ENCODE data around the gene ZNF512.
"Not testable (repeated sequence)": the region's sequence is repeated elsewhere in the genome, so short reads cannot be mapped to it uniquely, and the experiment has no call there.

The ZNF512 gene, protein sequence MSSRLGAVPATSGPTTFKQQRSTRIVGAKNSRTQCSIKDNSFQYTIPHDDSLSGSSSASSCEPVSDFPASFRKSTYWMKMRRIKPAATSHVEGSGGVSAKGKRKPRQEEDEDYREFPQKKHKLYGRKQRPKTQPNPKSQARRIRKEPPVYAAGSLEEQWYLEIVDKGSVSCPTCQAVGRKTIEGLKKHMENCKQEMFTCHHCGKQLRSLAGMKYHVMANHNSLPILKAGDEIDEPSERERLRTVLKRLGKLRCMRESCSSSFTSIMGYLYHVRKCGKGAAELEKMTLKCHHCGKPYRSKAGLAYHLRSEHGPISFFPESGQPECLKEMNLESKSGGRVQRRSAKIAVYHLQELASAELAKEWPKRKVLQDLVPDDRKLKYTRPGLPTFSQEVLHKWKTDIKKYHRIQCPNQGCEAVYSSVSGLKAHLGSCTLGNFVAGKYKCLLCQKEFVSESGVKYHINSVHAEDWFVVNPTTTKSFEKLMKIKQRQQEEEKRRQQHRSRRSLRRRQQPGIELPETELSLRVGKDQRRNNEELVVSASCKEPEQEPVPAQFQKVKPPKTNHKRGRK

GRCh38 chr2:27582695-27583389 is at the start of gene ZNF512:
TSS of gene ZNF512 (plus strand) at chr2:27583042. CDS start at chr2:27583113, 71 bp downstream.
- peak; percentile 71 for DNase-seq

DNA sequence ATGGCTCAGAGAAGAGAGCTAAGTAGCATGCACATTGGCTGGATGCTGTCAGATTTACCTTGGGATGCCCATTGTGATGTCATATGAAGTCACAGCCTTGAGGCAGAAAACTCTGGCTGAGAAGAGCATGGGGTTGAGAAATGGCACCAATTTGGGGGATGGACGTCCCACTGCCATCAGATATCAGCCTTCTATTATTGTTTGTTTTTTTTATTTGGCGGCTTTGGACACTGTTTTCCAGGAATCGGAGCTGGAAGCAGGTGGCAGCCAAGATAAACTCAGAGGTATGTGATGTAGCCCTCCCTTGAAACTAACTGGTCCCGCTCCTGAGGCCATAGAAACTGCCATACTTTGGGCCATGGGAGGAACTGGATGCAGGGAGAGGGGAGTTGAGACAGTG is 45.6 kb upstream of the ZNF512 start:
- no peak for DNase-seq

- DNase-seq = not testable (repeated sequence)
Measured at GRCh38 chr2:27538839-27539450, 43.9 kb upstream of the ZNF512 start.

GRCh38 chr2:27539649-27540048 is 43.2 kb upstream of the ZNF512 start:
- not testable (repeated sequence) for DNase-seq

DNA sequence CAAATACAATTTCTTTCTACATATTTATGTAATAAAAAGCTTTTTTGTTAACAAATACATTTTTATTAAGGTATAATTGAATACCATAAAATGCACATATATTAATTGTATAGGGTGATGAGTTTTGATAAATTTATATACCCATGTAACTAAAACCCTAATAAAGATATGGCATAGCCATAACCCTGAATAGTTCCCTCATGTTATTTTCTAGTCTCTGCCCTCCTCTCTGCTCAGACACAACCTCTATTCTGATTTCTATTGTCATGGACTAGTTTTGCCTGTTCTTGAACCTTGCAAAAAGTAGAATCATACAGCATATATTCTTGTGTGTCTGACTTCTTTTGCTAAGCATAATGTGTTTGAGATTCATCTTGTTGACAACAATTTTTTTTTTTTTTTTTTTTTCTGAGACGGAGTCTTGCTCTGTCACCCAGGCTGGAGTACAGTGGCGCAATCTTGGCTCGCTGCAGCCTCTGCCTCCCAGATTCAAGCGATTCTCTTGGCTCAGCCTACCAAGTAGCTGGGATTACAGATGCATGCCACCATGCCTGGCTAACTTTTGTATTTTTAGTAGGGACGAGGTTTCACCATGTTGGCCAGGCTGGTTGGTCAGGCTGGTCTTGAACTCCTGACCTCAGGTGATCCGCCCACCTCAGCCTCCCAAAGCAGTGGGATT is 38.6 kb upstream of the ZNF512 start:
- DNase-seq = no peak

GRCh38 chr2:27545348-27546141 is 37.3 kb upstream of the ZNF512 start:
- no peak for DNase-seq

DNA sequence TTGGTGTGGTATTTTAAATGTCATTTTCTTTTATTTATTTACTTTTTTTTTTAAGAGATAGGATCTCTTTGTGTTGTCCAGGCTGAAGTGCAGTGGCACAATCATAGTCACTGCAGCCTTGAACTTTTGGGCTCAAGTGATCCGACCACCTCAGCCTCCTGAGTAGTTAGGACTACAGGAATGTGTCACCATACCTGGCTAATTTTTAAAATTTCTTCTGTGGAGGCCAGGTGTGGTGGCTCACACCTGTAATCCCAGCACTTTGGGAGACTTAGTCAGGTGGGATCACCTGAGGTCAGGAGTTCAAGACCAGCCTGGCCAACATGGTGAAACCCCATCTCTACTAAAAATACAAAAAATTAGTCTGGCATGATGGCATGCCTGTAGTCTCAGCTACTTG is 33.5 kb upstream of the ZNF512 start:
- DNase-seq = no peak

DNA sequence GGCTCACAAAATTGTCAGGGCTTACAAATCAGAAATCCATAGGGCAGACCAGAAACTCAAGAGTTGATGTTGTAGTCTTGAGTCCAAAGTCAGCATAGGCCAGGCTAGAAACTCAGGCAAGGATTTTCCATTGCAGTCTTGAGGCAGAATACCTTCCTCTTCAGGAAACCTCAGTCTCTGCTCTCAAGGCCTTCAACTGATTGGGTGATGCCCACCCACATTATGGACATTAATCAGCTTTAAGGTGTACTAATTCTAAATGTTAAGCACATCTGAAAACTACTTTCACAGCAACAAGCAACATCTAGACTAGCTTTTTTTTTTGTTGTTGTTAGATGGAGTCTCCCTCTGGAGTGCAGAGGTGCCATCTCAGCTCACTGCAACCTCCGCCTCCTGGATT is 31.3 kb upstream of the ZNF512 start:
- no peak for DNase-seq

DNA sequence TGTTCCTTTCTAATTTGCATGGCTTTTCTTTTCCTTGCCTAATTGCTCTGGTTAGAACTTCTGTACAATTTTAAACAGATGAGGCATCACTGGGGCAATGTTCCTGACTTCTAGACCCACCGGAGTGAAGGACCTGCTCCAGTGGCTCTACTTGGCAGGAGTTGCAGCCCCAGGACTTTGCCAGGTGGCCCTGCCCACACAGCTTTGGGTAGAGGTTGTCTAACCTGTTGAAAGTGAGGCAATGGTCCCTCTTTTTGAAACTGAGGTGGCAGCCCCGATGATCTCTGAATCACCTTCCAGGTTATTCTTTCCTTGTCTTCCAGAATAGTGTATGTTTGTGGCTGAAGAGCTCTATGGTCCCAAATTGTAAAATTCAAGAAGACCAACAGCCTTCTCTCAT is 29.9 kb upstream of the ZNF512 start:
- DNase-seq = no peak

GRCh38 chr2:27554451-27554850 is 28.4 kb upstream of the ZNF512 start:
- not testable (repeated sequence) for DNase-seq

- no peak for DNase-seq
Measured at GRCh38 chr2:27559228-27559627, 23.6 kb upstream of the ZNF512 start.

DNA sequence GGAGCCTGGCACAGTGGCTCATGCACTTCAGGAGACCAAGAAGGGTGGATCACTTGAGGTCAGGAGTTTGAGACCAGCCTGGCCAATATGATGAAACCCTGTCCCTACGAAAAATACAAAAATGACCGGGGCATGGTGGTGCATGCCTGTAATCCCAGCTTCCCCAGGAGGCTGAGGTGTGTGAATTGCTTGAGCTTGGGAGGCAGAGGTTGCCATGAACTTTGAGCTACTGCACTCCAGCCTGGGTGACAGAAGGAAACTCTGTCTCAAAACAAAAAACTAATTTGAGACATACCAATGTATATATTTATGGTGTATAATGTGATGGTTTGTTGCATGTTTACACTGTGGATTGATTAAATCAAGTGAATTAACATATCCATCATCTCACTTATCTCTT is 21.8 kb upstream of the ZNF512 start:
- no peak for DNase-seq

DNA sequence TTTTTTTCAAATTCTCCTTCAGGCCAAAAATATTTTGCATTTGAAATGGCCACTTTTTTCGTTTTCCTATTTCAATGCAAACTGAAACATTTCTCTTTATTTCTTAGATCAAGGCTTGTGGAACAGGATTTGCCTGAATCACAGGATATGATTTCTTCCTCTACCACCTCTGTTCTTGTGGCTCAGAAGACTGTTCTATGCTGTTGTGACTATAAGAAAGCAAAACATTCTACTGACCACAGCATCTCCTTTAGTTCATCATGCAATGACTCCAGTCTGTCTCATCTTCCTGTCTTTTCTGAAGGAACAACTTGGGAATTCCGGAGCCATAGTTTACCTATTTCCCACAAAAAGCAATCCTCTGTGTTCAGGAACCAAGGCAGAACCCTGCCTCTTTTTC is 16.2 kb upstream of the ZNF512 start:
- no peak for DNase-seq

GRCh38 chr2:27569398-27569797 is 13.4 kb upstream of the ZNF512 start:
- DNase-seq = no peak

DNA sequence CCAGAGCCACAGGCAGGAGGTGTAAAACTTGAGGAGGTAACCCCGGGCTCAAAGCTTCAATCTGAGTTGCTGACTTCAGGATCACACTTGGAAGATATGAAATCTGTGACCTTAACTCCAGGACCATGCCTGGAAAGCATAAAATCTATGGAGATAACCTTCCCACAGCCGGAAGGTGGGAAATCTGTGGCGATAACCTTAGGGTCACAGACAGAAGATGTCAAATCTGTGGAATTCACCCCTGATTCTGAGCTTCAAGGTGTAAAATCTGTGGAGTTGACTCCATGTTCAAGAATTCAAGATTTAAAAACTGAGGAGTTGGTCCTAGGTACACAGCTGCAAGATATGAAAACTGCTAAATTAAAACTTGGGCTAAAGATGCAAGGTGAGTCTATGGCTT is 11.6 kb upstream of the ZNF512 start:
- DNase-seq = no peak

- DNase-seq = no peak
Measured at GRCh38 chr2:27571681-27572080, 11.2 kb upstream of the ZNF512 start.

DNA sequence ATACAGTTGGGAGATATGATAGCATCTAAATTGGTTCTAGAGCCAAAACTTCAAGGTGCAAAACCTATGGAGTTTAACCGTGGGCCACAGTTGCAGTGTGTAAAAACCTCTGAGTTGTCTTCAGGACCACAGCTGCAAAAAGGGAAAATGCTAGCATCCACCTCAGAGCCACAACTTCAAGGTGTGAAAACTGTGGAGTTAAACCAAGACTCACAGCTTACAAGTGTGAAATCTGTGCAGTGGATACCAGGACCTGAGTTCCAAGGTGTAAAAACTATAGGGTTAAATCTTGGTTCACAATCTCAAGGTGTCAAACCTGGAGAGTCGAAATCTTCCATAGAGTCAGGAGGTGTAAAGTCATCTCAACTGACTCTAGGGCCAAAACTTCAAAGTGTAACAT is 10.4 kb upstream of the ZNF512 start:
- DNase-seq = no peak

DNA sequence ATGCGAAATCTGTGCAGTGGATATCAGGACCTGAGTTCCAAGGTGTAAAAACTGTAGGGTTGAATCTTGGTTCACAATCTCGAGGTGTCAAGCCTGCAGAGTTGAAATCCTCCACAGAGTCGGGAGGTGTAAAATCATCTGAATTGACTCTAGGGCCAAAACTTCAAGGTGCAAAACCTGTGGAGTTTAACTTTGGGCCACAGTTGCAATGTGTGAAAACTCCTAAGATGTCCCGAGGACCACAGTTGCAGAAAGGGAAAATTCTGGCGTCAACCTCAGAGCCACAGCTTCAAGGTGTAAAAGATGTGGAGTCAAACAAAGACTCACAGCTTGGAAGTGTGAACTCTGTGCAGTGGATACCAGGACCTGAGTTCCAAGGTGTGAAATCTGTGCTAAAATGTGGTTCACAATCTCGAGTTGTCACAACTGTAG is 9.8 kb upstream of the ZNF512 start:
- DNase-seq = no peak

- DNase-seq = no peak
Measured at GRCh38 chr2:27573452-27573851, 9.4 kb upstream of the ZNF512 start.

GRCh38 chr2:27581417-27582128 is 1.3 kb upstream of the ZNF512 start:
- no peak for DNase-seq

DNA sequence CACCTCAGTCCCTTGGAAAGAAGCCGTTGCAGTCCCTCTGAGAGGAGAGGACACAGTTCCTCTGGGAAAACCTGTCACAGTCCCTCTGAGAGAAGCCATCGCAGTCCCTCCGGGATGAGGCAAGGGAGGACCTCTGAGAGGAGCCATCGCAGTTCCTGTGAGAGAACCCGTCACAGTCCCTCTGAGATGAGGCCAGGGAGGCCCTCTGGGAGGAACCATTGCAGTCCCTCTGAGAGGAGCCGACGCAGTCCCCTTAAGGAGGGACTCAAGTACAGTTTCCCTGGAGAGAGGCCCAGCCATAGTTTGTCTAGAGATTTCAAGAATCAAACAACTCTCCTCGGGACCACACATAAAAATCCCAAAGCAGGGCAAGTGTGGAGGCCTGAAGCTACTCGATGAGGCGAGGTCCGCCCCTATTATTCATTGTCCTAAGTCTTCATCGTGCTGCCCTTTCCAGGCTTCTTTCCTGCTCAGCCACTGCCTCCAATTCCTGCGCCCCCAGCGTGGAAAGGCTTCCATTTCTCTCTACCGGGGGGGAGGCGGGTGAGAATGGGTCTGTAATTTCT is 630 bp upstream of the ZNF512 start:
- DNase-seq = no peak
